Choroid plexus epithelial cell (primary cell): ENCODE results near the gene RBM19.
"Not testable (repeated sequence)": the region's sequence is repeated elsewhere in the genome, so short reads cannot be mapped to it uniquely, and the experiment has no call there.

Experiments
- DNase-seq: peaks from one replicate; pipeline ENCODE4 v3.0.0-alpha.2; 2010; ENCODE audit warnings: low read depth
- H3K4me3 ChIP-seq: 2 replicates; pipeline ENCODE4 v1.5.1; 2011; ENCODE audit warnings: low read depth, mild to moderate bottlenecking, control low read depth, low read length, moderate library complexity
- TF ChIP-seq, protein P1 (sequence below): conservative IDR thresholded peaks from 2 replicates; pipeline ENCODE4 v1.5.1; 2011; ENCODE audit warnings: low read depth, mild to moderate bottlenecking, control low read depth, inconsistent platforms, low read length, moderate library complexity

RBM19 gene

DNA sequence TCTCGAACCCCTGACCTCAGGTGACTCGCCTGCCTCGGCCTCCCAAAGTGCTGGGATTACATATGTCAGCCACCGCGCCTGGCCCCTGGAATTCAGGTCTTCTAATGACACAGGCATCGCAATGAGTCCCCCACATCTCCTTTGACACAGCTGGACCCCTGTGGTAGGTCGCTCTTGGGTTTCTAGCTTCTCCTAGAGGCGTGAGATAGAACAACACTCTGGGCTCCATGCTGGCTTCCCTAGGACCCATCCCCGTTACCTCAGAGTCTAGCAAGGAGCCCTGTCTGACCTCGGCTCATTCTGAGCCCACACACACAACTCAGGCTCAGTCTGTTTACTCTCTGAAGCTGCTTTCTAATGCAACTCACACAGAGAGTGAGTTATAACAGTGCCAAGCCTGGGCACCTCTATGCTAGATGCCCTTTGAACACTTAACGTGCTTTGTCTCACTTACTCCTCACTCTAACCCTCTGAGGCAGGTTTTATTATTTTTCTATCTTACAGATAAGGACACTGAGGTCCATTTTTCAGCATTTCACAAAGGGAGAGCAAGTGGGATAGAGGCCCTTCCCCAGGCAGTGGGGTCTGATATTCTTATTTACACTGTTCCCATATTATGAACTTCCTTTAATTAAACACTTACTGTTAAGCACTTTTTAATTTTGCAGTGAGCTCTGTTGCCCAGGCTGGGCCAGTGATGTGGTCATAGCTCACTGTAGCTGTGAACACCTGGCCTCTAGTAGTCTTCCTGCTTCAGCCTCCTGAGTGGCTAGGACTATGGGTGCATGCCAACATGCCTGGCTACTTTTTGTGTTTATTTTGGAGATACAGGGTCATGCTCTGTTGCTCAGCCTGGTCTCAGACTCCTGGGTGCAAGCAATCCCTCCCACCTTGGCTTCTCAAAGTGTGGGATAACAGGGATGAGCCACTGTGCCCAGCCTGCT, 40.6 kb upstream of the RBM19 start:
- no peak overlapping the region for H3K4me3 ChIP-seq
- TF ChIP-seq, protein P1, sequence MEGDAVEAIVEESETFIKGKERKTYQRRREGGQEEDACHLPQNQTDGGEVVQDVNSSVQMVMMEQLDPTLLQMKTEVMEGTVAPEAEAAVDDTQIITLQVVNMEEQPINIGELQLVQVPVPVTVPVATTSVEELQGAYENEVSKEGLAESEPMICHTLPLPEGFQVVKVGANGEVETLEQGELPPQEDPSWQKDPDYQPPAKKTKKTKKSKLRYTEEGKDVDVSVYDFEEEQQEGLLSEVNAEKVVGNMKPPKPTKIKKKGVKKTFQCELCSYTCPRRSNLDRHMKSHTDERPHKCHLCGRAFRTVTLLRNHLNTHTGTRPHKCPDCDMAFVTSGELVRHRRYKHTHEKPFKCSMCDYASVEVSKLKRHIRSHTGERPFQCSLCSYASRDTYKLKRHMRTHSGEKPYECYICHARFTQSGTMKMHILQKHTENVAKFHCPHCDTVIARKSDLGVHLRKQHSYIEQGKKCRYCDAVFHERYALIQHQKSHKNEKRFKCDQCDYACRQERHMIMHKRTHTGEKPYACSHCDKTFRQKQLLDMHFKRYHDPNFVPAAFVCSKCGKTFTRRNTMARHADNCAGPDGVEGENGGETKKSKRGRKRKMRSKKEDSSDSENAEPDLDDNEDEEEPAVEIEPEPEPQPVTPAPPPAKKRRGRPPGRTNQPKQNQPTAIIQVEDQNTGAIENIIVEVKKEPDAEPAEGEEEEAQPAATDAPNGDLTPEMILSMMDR: no peak
- DNase-seq: no peak

DNA sequence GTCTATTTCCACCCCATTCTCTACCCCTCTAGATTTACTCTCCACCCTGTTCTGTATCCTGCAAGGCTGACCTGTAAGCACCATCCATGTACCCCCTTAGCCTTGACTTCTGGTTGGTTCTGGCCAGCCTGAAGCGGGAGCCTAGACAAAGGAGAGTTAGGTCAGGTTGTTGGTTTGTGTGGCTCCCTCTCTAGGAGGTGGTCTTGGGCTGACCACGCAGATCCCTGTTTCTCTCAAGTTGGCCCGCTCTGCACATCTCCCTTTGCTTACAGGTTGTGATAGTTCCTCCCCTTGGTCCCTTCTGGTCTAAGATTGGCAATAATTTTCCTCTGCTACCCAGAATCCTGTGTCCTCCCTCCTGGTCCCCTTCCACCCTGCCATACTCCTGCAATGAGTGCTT, 38.3 kb upstream of the RBM19 start:
- TF ChIP-seq, protein P1: no peak
- DNase-seq: no peak
- H3K4me3 ChIP-seq: no peak overlapping the region

DNA sequence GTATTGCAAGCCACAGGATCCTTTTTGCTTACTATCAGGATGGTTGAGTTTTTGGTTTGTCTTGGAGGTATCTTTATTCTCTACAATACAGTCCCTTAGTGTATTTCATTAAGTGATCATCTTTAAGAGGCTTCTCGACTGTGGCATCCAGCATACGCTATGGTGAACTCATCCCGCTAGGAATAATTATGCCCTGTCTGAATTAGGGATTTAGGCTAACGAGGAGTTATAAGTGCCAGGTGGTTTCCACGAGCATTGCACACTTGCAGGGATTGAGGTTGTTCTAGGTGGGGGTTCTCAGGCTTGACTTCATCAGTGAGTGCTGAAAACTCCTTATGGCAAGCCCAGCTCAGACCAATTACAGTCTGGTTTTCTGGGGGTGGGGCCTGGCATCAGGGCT, 37.2 kb upstream of the RBM19 start:
- TF ChIP-seq, protein P1: no peak
- DNase-seq: no peak

DNA sequence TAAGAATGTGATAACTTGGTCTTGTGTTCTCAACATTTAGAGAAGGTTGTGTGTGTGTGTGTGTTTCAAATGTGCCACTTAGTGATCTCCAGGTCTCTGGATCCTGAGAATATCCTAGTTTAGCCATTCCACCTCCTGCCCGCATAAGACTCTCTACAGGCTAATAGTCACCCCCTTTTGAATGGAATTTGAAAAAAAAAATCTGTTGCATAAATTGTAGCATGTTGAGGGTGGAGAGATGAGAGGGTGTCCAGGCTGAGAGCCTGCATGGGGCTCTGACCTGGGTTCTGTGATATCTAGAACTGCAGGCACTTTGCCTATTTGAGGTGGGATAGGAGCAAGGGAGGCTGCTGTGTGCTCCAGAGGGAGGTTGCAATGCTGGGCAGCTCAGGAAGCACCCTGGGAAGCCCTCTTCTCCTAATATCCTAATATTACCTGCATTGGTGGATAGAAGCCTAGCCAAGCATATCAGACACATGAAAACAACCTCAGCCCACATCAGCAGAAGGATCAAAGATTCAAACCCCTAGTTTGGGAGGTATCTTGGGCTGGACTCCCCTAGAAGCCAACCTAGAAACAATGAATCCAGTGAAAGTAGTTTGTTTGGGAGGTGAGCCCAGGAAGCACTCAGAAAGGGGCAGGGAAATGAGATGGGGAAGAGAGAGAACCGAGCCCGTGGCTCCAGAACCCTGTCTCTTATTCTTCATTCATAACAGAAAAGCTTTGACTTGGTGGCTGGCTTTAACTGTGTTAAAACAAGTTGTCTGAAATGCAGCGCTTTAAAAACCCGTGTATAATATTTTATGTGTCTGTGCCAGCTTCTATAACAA, 35.6 kb upstream of the RBM19 start:
- H3K4me3 ChIP-seq: no peak overlapping the region
- no peak for DNase-seq
- TF ChIP-seq, protein P1: no peak

More for the DNA sequence above, 37.2 kb upstream of the RBM19 start:
- no peak overlapping the region for H3K4me3 ChIP-seq

DNA sequence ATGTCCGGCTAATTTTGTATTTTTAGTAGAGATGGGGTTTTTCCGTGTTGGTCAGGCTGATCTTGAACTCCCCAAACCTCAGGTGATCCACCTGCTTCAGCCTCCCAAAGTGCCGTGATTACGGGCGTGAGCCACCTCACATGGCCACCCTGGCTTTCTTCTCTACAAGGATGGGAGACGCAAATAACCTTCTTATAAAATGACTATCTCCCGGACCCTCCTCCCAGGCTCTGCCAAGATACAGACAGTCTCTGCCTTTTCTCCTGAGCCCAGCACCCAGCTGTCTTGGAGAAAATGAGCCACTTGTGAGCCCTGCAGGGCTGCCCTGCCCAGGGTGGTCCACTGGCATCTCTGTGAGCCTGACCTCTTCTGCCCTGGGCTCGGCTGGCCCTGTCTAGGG, 34.7 kb upstream of the RBM19 start:
- no peak for DNase-seq
- H3K4me3 ChIP-seq: no peak overlapping the region
- TF ChIP-seq, protein P1: no peak

DNA sequence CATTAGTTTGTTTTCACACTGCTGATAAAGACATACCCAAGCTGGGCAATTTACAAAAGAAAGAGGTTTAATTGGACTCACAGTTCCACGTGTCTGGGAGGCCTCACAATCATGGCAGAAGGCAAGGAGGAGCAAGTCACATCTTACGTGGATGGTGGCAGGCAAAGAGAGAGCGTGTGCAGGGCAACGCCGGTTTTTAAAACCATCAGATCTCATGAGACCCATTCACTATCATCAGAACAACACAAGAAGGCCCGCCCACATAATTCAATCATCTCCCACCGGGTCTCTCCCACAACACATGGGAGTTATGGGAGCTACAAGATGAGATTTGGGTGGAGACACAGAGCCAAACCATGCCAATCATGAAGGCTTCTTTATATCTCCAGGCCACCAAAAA, 34.1 kb upstream of the RBM19 start:
- not testable (repeated sequence) for DNase-seq, H3K4me3 ChIP-seq

DNA sequence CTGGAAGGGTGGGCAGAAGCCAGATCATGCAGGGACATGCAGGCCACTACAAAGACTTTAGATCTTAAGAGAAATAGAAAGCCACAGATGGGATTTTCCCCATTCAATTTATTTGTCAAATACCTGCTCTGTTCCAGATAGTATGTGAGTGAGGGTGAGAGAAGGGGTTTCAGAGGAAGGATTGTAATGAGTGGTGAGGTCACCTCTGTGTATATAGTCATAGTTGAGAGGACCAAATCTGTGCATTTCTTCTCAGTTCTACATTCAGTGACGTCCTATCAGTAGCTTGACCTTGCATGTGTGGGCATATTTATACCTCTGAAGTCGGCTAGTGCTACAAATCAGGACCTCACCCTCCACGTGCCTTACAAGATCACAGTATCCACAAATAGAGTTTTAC, 31.2 kb upstream of the RBM19 start:
- H3K4me3 ChIP-seq: no peak overlapping the region
- no peak for DNase-seq
- TF ChIP-seq, protein P1: no peak
